ENCODE results near the gene OR13J1.

Gene OR13J1

DNA sequence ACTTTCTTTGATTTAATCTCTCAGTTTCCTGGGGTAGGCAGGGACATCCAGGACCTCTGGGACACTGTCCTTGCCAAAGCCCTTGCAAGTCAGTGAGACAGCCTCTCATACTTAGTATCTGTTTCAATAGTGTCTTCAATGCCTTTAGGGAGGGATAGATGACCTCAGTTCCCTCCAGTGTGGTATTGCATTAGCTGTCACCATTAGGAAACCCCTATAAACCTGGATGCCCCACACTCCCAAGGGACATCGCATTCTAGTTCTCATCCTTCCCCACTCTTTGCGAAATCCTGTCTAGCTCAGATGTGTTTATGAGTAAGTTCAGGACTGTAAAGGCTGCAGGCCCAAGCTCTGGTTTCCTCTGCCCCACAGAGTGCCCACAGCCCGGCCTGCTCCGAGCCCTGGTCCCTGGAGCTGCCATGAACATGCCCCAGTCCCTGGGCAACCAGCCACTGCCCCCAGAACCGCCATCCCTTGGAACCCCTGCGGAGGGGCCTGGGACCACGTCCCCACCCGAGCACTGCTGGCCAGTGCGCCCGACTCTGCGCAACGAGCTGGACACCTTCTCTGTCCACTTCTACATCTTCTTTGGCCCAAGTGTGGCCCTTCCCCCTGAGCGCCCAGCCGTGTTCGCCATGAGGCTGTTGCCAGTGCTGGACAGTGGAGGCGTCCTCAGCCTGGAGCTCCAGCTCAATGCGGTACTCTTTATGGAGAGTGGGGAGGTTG, 28.0 kb downstream of the OR13J1 start:
- no peak for TF ChIP-seq POLR2A (IDR thresholded peaks at IDR 0.05; ENCODE audit: low read depth, low read length)
- no peak for DNase-seq (ENCODE audit: insufficient read length, low spot score)
- FAIRE-seq: no peak

DNA sequence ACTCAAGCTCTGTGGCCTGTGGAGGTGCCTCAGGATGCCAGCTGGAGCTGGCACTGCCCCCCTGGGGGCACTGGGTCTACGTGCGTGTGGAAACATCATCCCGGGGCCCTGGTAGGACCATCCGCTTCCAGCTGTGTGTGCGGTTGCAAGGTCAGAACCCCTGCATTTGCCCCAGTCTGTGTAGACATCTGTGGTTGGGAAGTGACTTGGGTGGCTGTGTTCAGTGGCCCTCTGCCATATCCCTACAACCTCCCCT, 28.6 kb downstream of the OR13J1 start:
- no peak for FAIRE-seq
- no peak for TF ChIP-seq POLR2A (IDR thresholded peaks at IDR 0.05; ENCODE audit: low read depth, low read length)

DNA sequence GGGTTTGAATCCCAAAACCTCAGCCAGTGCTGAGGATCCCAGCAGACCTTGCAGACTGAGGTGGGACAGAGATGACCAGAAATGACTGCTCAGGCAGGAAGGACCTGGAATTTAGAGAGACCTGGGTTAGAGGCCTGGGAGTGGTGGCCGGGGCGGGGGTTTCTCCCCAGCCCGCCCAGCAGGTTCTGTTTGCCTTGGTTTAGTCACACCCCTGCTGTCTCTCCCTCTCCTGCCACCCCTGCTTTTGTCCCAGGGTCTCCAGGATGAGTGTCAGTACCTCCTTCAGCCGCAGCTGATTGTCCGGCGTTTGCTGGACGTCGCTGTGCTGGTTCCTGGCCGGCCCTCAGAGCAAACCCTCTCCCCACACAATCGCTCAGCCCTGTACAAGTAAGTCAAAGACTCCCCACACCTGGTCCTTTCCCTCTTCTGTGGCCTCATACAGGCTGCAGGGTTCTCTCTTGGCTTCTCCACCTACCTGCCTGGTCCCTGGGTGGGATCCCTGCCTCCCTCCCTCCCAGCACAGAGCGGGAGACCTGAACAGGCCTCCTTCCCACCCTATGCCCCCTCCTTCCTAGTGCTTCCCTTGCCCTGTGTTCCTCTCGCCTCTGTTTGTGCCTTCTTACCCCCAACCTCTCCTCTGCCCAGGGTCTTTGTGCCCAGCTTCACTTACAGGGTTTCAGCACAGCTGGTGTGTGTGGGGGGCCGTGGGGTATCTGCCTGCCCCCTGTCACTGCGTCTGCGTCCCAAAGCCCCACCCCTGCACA, 29.1 kb downstream of the OR13J1 start:
- DNase-seq (ENCODE audit: insufficient read length, low spot score) (no peak), FAIRE-seq (no peak)
- no peak for TF ChIP-seq POLR2A (IDR thresholded peaks at IDR 0.05; ENCODE audit: low read depth, low read length)

More for the DNA sequence above, 28.6 kb downstream of the OR13J1 start:
- DNase-seq (ENCODE audit: insufficient read length, low spot score): no peak

DNA sequence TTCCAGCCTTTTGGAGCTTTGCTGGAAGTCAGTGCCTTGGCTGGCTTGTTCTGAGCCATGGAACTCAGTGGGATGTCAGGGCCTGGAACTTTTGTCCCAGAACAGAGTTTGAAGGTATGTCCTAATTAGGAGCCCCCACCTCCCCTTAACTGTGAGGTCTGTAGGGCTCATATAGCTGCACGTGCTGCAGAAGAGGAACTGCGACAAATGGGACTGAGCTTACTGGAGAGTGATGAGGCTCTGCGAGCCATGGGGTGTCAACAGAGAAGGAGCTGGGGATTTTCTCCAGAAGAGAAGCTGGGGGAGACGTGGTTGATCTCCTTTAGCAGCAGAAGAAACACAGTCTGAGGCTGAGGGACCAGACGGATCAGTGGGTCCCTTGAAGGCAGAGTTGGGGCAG, 30.3 kb downstream of the OR13J1 start:
- no peak for TF ChIP-seq POLR2A (IDR thresholded peaks at IDR 0.05; ENCODE audit: low read depth, low read length)
- DNase-seq (ENCODE audit: insufficient read length, low spot score) (no peak), FAIRE-seq (no peak)

DNA sequence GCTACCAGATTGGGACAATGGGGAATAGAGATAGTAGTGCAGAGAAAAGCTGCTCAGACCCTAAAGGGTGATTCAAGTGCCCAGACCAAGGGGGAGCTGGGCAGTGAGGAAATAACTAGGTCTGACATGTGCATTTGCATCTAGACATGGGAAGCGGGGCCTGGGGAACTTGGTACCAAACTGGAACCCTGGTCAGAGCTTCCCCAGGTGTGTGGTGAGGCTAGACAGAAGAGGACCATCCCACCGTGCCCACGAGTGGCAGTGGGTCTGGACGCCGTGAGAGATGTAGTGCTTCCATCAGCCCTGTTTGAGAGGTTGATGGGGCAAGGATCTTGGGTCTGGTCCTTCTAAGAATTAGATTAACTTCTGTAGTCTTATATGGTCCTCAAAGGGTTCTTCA, 33.6 kb downstream of the OR13J1 start:
- TF ChIP-seq POLR2A (IDR thresholded peaks at IDR 0.05; ENCODE audit: low read depth, low read length): no peak
- no peak for FAIRE-seq
- no peak for DNase-seq (ENCODE audit: insufficient read length, low spot score)

DNA sequence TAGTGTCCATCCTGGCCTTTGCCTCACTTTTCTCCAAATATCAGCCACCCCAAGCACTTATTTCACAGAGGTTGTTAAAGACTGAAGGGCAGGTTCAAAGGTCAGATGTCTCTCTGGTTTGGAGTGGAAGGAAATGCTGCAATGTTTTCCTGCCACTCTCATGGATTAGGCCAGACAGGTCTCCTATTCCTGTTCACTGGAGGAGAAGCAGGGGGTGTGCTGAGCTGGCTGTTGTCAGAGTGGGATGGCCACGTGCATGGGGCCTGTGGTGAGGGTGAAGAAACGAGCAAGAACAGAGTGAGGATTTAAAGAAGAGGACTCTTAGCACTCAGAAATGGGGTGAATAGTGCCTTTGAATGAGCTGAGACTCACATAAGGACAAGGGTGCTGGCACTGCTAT, 34.4 kb downstream of the OR13J1 start:
- DNase-seq (ENCODE audit: insufficient read length, low spot score) (no peak), FAIRE-seq (no peak)
- TF ChIP-seq POLR2A (IDR thresholded peaks at IDR 0.05; ENCODE audit: low read depth, low read length): no peak

DNA sequence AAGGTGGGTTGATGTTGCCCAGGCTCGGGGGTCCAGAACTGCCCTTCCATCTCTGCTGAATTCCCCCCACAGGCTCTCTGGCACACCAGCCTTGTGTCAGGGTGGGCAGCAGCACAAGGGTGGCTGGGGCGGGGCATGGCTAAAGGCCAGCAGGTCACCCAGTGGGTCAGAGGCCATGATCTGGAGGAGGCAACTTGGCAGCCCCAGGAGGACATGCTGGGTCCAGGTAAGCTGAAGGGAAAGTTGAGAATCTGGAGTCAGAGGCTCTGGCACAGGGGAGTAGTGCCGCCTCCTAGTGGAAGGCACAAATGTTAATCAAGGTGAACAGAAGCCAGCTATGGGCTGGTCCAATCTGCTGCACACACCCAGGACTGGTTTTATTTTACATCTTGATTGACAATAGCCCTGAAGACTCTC, 35.0 kb downstream of the OR13J1 start:
- no peak for TF ChIP-seq POLR2A (IDR thresholded peaks at IDR 0.05; ENCODE audit: low read depth, low read length)
- FAIRE-seq (no peak), DNase-seq (ENCODE audit: insufficient read length, low spot score) (no peak)

DNA sequence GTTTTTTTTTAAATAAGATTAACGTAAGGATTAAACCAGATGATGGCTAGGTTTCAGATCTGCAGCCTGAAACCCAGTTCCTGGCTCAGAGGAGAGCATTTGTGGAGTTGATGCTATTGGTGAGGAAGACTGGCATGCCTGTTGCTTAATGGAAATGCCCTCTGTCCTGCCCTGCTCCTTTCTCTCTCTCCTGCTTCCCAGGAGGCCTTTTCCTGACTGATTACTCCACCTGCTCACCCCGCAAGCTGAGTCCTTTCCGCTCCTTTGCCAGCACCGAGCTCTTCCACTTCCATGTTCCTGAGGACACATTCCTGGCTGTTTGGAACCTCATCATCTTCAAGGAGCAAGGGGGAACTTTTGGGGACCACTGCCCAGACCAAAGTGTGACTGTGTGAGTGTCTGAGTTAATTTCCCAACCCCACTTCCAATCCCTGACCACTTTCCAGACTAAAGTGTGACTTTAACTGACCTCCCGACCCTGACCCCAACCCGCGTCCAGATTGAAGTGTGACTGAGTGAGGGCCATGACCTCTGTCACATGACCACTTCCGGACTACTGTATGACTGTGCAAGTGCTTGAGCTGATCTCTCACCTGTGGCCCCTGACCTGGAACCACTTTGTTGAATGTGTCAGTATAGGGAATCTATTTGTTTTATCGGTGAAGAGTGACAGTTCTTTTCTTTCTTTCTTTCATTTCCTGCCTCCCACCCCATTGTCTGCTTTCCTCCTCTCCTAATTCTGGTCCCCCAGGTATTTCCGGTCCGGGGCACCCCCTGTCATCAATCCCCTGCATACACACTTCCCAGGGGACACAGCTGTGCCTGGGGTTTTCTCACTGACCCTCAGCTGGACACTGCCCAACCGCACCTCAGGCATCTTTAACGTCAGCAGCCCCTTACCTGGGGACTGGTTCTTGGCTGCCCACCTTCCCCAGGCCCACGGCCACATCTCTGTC, 35.7 kb downstream of the OR13J1 start:
- no peak for TF ChIP-seq POLR2A (IDR thresholded peaks at IDR 0.05; ENCODE audit: low read depth, low read length)
- FAIRE-seq: no peak
- DNase-seq (ENCODE audit: insufficient read length, low spot score): no peak

DNA sequence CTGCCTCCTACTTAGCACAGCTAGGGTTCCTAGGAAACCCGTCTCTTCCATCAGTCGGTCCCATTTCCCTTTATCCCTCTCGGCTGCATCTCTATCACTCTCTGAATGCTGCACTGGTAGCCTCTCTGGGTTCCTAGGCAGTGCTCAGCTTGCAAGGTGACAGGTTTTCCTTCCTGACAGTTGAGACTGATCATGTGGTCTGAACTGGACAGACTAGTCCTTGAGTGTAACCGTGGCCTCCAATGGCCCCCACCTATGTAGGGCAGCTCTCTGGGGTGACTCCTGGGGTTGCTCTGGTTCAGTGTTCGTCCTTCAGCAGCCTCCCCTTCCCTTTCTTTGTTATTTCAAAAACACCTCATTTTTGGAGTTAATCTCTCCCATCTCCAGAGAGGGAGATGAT, 37.4 kb downstream of the OR13J1 start:
- no peak for DNase-seq (ENCODE audit: insufficient read length, low spot score)
- FAIRE-seq: no peak
- no peak for TF ChIP-seq POLR2A (IDR thresholded peaks at IDR 0.05; ENCODE audit: low read depth, low read length)

DNA sequence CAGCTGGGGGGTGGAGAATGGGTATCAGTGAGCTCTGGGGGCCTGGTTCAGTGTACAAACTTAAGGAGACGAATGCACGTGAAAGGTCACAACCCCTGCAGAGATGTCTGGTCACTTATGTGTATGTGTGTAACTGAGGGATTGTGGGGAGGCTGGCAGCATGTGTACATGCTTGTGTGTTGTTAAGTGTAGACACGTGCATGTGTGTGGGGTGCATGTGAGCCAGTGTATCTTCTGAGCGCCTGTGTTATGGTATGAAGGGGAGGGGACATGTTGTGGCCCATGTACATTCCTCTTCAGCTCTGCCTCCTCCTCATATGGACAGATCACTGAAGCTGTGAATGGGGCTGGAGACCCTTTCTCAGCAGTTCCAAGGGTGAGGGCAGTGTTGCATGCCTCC, 39.2 kb downstream of the OR13J1 start:
- DNase-seq (ENCODE audit: insufficient read length, low spot score): no peak
- no peak for FAIRE-seq
- no peak for TF ChIP-seq POLR2A (IDR thresholded peaks at IDR 0.05; ENCODE audit: low read depth, low read length)

DNA sequence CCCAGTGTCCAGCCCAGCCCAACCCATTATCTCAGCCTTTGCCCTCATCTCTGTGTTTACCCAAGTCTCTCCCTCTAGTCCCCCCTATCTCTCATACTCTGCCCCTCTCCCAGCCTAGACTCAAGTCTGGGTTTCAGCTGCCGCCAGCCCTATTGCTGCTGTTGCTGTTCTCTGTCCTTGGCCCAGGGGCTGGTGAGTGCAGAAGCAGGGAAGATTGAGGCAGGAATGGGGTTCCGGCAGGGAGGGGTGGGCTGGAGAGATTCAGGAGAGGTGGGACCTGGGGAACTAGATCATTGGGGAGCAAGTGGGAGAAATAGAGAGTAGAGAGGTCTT, 40.5 kb downstream of the OR13J1 start:
- DNase-seq (ENCODE audit: insufficient read length, low spot score) (no peak), FAIRE-seq (no peak)
- TF ChIP-seq POLR2A (IDR thresholded peaks at IDR 0.05; ENCODE audit: low read depth, low read length): no peak

DNA sequence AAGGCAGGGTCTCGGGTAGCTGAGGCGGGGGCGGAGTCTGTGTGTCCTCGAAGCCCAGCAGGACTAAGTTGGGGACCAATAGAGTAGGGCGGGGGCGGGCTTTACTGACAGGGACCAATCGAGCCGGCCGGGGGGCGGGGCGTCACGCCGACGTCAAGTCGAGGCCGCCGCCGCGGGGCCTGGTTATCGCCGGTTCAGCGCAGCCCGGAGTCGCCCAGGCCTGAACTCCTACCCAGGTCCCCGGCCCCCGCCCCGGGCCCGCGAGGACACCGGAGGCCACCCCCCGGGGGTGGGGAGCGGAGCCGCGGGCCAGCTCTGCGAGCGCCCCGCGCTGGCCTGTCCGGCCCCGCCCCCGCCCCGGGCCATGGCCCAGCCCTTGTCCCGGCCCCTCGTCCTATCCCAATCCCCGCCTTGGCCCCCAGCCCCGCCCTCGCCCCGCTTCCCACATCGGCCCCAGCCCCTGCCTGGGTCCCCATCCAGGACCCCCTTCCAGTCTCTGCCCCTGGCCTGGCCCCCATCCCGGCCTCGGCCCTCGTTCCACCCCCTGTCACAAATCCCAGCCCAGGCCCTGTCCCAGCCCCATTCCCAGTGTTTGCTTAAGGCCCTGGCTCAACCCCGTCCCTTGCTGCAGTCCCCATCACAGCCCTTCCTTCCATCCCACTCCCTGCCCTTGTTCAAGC, 41.0 kb downstream of the OR13J1 start, which contains the start of gene TMEM8B:
TMEM8B (plus strand) TSS at position 145 of the 680 bp plus-strand sequence; CDS start at position 365, 220 bp downstream.
- FAIRE-seq (no peak), DNase-seq (ENCODE audit: insufficient read length, low spot score) (peak; percentile 82)
- no peak for TF ChIP-seq POLR2A (IDR thresholded peaks at IDR 0.05; ENCODE audit: low read depth, low read length)

DNA sequence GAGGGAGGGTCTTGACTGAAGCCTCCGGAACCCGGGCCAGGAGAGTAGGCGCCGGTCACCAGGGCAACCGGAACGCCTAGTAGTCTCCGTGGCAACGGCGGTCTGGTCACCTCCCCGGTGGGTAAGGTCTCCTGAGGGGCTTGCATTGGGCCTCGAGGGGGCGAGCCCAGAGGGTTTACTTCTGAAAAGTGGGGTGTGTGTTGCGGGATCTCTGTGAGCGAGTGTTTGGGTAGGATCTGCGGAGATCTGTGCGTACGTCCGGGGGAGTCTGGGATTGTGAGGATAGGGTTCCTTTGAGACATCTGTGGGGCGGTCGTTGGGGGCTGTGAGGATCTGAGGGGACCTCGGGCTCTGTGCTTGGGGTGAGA, 41.5 kb downstream of the OR13J1 start, which contains the start of gene FAM221B:
FAM221B (minus strand) TSS at position 17 of the 368 bp plus-strand sequence. CDS start 2,571 bp downstream, outside the sequence.
- no peak for TF ChIP-seq POLR2A (IDR thresholded peaks at IDR 0.05; ENCODE audit: low read depth, low read length)
- DNase-seq (ENCODE audit: insufficient read length, low spot score): no peak
- no peak for FAIRE-seq

DNA sequence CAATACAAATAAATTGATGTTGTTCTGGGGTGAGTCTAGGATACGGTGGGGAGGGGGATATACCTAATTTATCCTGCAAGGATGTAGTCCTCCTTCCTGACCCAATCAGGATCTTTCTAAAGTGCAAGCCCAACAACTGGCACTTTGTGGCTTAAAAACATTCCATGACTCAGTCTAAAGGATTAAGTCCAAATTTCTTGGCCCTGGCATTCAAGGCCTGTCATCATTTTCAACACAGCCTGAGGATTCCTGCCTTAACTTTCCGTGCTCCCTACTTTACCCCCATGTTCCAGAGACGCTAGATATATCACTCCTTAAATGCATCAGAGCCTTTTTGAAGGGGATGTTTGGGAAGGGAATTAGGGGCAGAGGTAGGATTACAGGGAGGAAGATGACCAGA, 42.7 kb downstream of the OR13J1 start:
- FAIRE-seq: no peak
- no peak for DNase-seq (ENCODE audit: insufficient read length, low spot score)
- TF ChIP-seq POLR2A (IDR thresholded peaks at IDR 0.05; ENCODE audit: low read depth, low read length): no peak

All from H54 (cell line).